T-helper 9 cell (primary cell): ENCODE results near the gene OR2W3.

Experiments used
- DNase-seq: peaks from one replicate; pipeline ENCODE4 v3.0.0-alpha.2; 2020
- total RNA-seq, 2 donors: gene quantifications; one replicate each; lab custom pipeline; 2026; lab: John Stamatoyannopoulos, UW

OR2W3 gene
- total RNA-seq: 0 reads per million in 2 donors

- no peak for DNase-seq
Observed at GRCh38 chr1:247895163-247895637, at the start of gene OR2W3. Gene OR2W3 (plus strand): TSS chr1:247895587. CDS start chr1:247895587, 0 bp downstream.

- DNase-seq: no peak
Observed at GRCh38 chr1:247845693-247846017, 49.7 kb upstream of the OR2W3 start.

GRCh38 chr1:247848346-247848745 is 47.0 kb upstream of the OR2W3 start:
- DNase-seq: no peak

GRCh38 chr1:247849616-247850015 is 45.8 kb upstream of the OR2W3 start:
- no peak for DNase-seq

GRCh38 chr1:247854899-247855545 is 40.4 kb upstream of the OR2W3 start:
- DNase-seq: no peak

- no peak for DNase-seq
Observed at GRCh38 chr1:247855911-247856310, 39.5 kb upstream of the OR2W3 start.

- no peak for DNase-seq
Observed at GRCh38 chr1:247857069-247857984, 38.1 kb upstream of the OR2W3 start, which contains the start of gene TRIM58. Gene TRIM58 (plus strand): TSS chr1:247857187. CDS start chr1:247857247, 60 bp downstream.

- no peak for DNase-seq
Observed at GRCh38 chr1:247857985-247858619, 37.3 kb upstream of the OR2W3 start.

GRCh38 chr1:247862756-247863155 is 32.6 kb upstream of the OR2W3 start:
- DNase-seq: no peak

GRCh38 chr1:247864644-247865043 is 30.7 kb upstream of the OR2W3 start:
- no peak for DNase-seq

- DNase-seq: no peak
Observed at GRCh38 chr1:247865416-247865815, 30.0 kb upstream of the OR2W3 start.

- DNase-seq: no peak
Observed at GRCh38 chr1:247883346-247883745, 12.0 kb upstream of the OR2W3 start.

GRCh38 chr1:247884797-247885413 is 10.5 kb upstream of the OR2W3 start:
- DNase-seq: no peak

- DNase-seq: no peak
Observed at GRCh38 chr1:247895976-247896375, 589 bp downstream of the OR2W3 start.

GRCh38 chr1:247904122-247904521 is 8.7 kb downstream of the OR2W3 start:
- no peak for DNase-seq

- DNase-seq: no peak
Observed at GRCh38 chr1:247905181-247905580, 9.8 kb downstream of the OR2W3 start.

GRCh38 chr1:247905910-247906503 is 10.6 kb downstream of the OR2W3 start:
- no peak for DNase-seq

- DNase-seq: no peak
Observed at GRCh38 chr1:247906504-247907047, 11.2 kb downstream of the OR2W3 start.

- no peak for DNase-seq
Observed at GRCh38 chr1:247908766-247909165, 13.4 kb downstream of the OR2W3 start.

- no peak for DNase-seq
Observed at GRCh38 chr1:247913786-247914185, 18.4 kb downstream of the OR2W3 start.

GRCh38 chr1:247914941-247915662 is 19.7 kb downstream of the OR2W3 start:
- no peak for DNase-seq
